Upper lobe of left lung (tissue), 4 donors: Measurements from ENCODE around the gene DUSP16.
A peak's percentile ranks its signal among the peaks of the same experiment; 100 is the strongest.

ENCODE experiments used
- CTCF ChIP-seq, 6 experiments: fragments of 450-650 bp in 4 of 6; fragments of 200-600 bp in 2 of 6; sonication (generic) in 2 of 6; IDR thresholded peaks; one replicate each; pipeline ENCODE4 v1.5.1; 2016 to 2019; ENCODE audit warnings: antibody characterized with exemption in 6 of 6
- EP300 ChIP-seq, 4 donors: sonication (generic); formaldehyde crosslinking; IDR thresholded peaks; one replicate each; pipeline ENCODE4 v1.5.1; 2017; ENCODE audit warnings: antibody characterized with exemption in 4 of 4, control low read depth in 2 of 4
- POLR2A ChIP-seq, 4 donors: fragments of 450-650 bp; IDR thresholded peaks; one replicate each; pipeline ENCODE4 v1.5.1; 2016 to 2017; ENCODE audit warnings: antibody characterized with exemption in 4 of 4, mild to moderate bottlenecking in 2 of 4
- POLR2AphosphoS5 ChIP-seq, 2 donors: sonication (generic); formaldehyde crosslinking; IDR thresholded peaks; one replicate each; pipeline ENCODE4 v1.5.1; 2017; ENCODE audit warnings: antibody characterized with exemption in 2 of 2

- no peak for TF ChIP-seq CTCF (IDR thresholded peaks at IDR 0.05)
- TF ChIP-seq POLR2A (IDR thresholded peaks at IDR 0.05), result no peak
- TF ChIP-seq POLR2AphosphoS5 (IDR thresholded peaks at IDR 0.05), result peak in 1 of 2 donors; percentile 22
- TF ChIP-seq EP300 (IDR thresholded peaks at IDR 0.05), result no peak
Measured at GRCh38 chr12:12442548-12443071, 120.1 kb downstream of the DUSP16 start.
